IPS-18c (cell line): ENCODE results near the gene ARSG.
"Not testable (repeated sequence)": the region's sequence is repeated elsewhere in the genome, so short reads cannot be mapped to it uniquely, and the experiment has no call there.

Experiments used
- H3K4me3 ChIP-seq: 2 replicates; pipeline ENCODE4 v1.7.0; 2013; ENCODE audit warnings: low read depth, mild to moderate bottlenecking, low read length, moderate library complexity; ENCODE audit not compliant: insufficient read depth
- H3K9me3 ChIP-seq: one replicate; pipeline ENCODE4 v1.6.1; 2013; ENCODE audit warnings: mild to moderate bottlenecking, low read length, moderate library complexity; ENCODE audit not compliant: control insufficient read depth, insufficient read depth

ARSG gene

DNA sequence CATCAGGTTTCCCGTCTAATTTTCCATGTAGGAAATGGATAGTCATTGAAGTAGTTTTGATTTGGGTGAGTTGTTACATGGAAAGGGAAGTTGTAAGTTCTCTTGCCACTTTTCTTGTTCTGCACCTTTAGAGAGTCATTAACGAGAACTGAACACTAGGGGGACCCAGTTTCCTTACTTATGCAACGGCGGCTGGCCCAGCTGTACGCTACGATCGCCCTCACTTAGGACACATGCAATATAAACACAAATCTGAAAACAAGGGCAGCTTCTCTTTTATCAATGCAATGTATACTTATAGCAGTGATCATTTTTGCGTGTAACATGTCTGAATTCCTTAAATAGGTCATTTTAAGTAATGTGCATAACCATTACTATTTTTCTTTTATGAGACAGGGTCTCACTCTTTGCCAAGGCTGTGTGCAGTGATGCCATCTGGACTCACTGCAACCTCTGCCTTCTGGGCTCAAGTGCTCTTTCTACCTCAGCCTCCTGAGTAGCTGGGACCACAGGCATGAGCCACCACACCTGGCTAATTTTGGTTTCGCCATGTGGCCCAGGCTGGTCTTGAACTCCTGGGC, 28.1 kb upstream of the ARSG start:
- H3K9me3 ChIP-seq, H3K4me3 ChIP-seq: not testable (repeated sequence)

DNA sequence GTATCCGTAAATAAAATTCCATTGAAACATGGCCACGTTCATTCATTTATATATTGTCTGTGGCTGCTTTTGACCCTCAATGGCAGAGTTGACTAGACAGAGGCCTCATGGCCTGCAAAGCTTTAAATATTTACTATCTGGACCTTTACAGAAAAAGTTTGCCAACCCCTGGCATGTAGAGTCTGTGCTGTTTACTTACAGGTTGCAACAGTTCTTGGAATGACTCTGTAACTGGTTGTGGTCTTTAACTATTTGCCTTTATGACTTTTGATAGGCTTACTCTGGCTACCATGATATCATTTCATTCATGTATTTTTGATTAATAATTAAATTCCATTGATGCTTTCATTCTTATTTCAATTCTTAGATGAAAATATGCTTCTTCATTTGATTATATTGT, 25.5 kb upstream of the ARSG start:
- H3K9me3 ChIP-seq, H3K4me3 ChIP-seq: not testable (repeated sequence)

DNA sequence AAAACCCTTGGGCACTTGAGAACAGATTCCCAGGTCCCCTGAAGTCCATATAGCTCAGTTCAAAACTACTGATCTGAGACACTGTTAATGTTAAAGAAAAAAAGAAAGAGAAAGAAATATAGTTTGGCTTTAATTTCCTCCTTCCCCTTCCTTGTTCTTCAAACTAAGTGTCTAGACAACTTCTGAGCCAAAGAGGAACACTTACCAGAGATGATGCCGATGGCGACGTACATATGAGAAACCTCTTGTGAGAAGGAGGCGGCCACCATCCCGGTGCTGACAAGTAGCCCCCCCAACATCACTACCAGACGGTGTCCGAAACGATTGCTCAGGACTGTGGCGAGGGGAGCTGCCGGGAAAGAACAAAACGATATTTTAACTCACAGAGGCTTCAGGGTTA, 17.6 kb upstream of the ARSG start:
- no peak overlapping the region for H3K4me3 ChIP-seq
- H3K9me3 ChIP-seq = peaks cover 2% of the 10 kb centered on the region

DNA sequence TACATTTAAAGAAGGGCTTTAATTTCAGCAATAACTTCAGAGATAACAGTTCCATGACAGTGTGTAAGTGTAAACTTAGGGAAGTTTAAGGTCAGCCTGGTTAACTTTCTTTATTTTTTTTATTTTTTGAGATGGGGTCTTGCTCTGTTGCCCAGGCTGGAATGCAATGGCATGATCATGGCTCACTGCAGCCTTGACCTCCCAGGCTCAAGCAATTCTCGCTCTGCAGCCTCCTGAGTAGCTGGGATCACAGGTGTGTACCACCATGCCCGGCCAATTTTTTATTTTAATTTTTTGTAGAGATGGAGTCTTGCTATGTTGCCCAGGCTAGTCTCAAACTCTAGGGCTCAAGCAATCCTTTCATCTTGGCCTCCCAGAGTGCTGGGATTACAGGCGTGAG, 15.0 kb upstream of the ARSG start:
- H3K9me3 ChIP-seq, H3K4me3 ChIP-seq: not testable (repeated sequence)

DNA sequence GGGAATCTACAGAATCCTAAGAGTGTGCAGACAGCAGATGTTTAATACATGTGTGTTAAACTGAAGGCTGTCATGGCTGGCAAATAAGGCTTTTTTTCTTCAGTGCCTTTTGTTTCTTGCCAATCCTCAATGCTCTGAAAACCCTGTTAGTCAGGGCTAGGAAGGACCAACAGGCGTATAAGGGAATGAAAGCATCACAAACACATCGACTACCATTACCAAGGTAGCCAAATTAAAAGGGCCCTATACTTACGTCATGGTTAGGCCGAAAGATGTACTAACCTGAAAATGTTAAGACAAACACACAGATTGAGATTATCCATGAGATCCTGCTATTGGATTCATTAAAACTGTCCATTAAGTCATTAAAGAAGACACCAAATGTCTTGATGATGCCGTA, 13.5 kb upstream of the ARSG start:
- Histone ChIP-seq H3K4me3 (no peak overlapping the region), H3K9me3 (peaks cover 2% of the 10 kb centered on the region)

DNA sequence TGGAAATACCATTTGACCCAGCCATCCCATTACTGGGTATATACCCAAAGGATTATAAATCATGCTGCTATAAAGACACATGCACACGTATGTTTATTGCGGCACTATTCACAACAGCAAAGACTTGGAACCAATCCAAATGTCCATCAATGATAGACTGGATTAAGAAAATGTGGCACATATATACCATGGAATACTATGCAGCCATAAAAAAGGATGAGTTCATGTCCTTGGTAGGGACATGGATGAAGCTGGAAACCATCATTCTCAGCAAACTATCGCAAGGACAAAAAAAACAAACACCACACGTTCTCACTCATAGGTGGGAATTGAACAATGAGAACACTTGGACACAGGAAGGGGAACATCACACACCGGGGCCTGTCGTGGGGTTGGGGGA, 9.3 kb upstream of the ARSG start:
- H3K9me3 ChIP-seq, H3K4me3 ChIP-seq: not testable (repeated sequence)

DNA sequence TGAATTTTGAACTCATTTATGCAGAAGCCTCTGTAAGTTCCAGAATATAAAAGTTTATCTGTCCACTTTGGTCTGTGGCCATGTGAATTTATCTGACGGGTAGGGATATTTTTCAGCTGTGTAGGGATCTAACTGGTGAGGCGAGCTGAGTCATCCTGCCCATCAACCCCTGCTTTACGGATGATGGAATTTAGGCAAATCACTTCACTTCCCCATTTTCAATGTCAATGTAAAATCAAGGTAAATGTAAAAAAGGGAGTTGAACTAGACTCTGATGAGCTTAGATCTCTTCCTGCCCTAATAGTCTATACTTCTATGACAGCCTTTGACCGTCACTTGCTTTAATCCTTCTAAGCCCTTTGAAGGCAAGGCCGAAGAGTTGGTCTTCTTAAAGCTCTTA, 2.9 kb upstream of the ARSG start:
- H3K4me3 ChIP-seq = no peak overlapping the region
- no peaks in the 10 kb centered on the region for H3K9me3 ChIP-seq

DNA sequence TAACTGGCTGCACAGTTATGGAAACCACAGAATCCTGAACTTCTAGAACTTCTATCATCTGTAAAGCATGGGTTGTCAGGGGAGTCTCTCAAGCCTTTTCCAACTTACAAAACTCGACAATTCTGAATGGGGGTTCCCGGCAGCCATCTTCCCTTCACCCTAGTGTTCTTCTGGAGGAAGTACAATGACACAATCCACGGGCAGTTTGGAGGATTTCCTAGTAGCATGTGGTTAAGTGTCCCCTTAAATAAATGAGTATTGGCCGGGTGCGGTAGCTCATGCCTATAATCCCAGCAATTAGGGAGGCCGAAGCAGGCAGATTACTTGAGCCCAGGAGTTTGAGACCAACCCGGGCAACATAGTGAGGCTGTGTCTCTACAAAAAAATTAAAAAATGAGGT, 2.5 kb upstream of the ARSG start:
- no peaks in the 10 kb centered on the region for H3K9me3 ChIP-seq
- no peak overlapping the region for H3K4me3 ChIP-seq

DNA sequence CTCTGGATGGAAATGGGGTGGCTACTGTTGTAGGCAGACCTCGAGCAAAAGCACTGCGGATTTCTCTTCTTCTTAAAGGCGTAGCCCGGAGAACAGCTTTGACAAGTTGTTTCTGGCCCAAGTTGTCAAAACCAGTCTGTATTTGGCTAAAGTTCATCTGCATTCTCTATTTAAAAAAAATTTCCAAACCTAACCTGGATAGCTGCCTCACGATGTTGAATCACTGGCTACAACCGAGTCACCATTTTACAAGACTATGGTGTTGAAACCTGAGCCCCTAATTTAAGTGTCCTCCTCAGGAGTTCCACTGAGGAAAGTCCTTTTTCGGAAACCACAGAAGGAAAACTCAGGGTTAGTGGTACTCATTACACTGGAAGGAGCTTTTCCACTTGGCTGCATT, 1.8 kb upstream of the ARSG start:
- H3K4me3 ChIP-seq = no peak overlapping the region; the same call in 1 of the 2 replicates
- no peaks in the 10 kb centered on the region for H3K9me3 ChIP-seq

DNA sequence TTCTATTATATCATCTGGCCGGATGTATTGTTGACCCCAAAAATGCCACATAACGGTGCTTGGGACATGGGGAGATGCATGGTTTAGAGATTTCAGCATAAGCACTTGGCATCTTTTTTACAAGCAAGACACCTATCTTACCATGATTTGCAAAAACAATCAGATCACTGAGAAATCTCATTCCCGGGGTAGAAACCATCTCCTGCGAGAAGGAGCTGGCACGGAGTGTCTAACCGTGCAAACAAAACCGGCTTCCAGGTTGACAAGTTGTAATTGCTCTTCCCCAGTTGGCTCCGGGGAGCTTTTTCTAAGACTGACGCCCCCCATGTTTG, 1.4 kb upstream of the ARSG start:
- Histone ChIP-seq H3K9me3 (no peaks in the 10 kb centered on the region), H3K4me3 (peak overlapping the region; percentile 81; the same call in 1 of the 2 replicates)

DNA sequence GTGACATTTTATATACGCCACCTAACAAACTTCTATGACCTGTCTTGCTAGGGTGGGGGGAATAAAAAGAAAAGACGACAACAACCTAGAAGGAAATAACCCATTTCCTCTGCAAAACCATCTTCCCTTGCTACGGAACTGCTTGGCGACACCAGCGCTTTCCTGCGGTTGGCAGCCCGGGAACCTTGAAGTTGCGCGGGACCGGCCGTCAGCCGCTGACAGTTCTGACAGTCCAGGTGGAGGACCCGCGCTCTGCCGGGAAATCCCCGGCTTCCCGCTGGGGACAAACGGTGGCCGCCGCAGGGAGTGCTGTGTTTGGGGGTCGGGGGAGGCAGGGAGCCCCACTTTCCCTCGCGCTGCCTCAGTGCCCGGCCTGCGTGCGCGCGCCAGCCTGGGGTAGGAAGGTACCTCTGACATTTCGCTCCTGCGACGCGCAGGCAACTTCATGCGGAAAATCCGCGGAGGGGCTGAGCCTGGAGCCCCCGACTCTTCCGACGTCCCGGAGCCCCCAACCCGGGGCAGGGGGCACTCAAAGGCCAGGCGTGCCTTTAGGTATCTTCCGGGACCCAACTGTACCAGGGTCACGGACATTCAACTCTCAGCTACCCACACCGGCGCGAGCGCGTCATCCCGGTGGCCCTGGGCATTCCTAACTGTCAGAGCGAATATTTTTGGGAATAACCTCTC, 884 bp upstream of the ARSG start:
- H3K9me3 ChIP-seq = no peaks in the 10 kb centered on the region
- H3K4me3 ChIP-seq = peak overlapping the region; percentile 81

DNA sequence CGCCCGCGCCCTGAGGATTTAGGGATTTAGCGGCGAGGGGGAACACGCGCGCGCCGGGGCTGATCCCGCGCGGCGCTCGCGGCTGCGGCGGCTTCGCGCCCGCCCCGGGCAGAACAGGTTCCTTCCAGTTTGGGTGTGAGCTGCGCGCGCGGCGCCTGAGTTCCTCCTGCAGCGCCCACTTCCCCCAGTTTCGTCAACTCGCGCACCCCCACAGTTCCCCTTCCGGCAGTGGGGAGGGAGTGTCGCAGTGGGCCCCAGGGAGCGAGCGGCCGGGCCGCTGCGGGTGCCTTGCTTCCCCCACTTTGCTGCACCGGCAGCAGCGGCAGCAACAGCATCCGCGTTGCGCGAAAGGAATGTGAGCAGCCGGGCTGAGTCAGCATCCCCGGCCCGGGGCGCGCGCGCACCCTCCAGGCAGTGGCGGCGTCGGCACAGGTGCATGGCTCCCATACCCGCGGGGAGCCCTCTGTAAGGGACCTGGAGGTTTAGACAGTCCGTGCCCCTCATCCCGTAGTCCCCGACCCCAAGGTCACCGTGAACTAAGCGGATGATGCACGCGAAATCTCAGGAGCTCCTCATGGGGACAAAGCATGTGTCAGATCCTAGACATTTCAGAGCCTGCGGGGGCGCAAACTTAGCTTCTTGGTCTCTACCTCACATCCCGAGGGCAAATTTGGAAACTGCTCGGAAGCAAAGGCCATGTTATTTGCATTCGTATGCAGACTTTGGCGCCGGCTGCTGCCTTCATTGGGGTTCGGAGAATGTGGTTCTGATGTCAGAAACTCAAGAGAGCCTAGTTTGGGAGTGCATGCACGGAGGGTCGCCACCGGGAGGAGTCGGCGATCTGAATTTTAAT, 767 bp downstream of the ARSG start:
- Histone ChIP-seq H3K4me3 (peak overlapping the region; percentile 81), H3K9me3 (no peaks in the 10 kb centered on the region)

DNA sequence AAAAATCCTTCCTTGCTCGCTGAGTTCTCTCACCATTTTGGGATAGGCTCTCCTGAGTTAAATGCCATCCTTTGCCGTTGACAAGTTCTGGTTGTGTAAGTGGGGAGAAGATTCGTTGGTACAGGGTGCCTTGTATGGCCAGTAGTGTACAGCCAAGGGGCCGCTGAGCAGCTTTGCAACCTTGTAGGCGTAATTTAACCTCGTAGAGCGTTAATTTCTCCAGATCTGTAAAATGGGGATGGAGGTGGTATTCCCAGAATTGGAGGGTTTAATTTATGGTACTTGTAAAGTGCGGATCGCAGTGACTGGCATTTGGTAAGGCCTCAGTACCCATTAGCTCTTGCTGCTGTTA, 1.4 kb downstream of the ARSG start:
- peak overlapping the region; percentile 81 for H3K4me3 ChIP-seq
- H3K9me3 ChIP-seq = no peaks in the 10 kb centered on the region

DNA sequence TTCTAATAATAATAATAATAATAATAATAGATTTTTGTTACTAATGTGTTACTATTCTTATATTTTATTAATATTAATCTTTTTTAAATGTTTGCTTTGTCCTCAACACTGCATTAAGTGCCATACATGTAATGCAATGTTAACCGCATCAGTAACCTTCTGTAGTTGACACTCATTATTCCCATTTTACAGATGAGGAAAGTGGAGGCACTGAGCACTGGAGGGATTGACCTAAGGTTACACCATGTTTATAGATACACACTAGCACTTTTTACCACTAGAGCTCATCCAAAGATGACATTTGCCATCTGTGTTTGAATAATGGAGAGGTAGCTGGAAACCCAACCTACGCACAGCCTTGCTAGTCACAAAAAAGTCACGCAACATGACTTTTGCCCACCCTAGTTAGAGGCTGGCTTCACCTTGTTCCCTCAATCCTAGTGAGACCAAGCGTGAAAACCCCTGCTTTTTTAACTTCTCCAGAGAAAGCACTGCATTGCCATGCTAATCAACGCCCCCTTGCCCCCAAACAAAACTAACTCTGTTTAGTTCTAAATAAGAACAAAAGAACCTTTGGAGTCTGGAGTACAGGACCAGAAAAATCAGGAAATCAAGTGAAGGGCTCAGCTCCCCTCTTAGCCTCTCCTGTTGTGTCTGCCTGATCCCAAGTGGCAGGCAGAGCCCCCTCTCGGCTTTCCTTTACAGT, 2.3 kb downstream of the ARSG start:
- Histone ChIP-seq H3K9me3 (no peaks in the 10 kb centered on the region), H3K4me3 (no peak overlapping the region)

DNA sequence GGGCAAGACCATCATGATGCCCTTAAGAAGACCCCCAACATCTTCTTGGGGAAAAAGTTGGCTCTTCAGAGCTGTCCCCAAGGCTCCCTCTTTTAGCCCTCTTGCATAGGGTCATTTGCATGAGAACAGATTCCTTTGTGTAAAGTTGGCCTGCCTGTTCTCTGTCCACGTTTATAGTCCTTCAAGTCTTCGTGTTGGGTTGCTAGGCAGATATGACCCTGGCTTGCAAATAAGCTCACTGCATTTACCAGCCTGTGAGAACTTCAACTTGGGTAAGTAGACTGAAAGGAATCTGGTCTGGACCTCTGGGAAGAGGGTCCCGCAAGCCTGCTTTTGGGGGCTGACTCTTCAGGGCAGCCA, 2.9 kb downstream of the ARSG start:
- Histone ChIP-seq H3K9me3 (no peaks in the 10 kb centered on the region), H3K4me3 (no peak overlapping the region)

DNA sequence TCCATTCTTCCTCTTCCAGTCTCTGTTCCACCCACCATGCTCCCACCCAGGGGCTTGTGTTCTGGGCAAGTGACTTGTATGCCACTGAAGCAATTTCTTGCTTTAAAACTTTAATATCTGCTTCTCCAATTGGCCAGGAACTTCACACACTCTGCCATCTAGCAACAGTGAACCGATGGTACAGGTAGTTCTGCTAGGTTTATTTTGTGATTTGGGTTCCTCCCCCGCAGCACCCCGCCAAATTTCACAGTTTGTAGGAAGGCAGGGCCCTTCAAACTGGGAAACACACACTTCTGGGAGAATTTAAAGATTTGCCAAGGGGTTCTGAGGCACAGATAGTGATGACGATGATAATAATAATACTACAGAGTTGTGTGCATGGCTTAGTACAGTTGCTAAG, 3.3 kb downstream of the ARSG start:
- H3K9me3 ChIP-seq = no peaks in the 10 kb centered on the region
- no peak overlapping the region for H3K4me3 ChIP-seq

DNA sequence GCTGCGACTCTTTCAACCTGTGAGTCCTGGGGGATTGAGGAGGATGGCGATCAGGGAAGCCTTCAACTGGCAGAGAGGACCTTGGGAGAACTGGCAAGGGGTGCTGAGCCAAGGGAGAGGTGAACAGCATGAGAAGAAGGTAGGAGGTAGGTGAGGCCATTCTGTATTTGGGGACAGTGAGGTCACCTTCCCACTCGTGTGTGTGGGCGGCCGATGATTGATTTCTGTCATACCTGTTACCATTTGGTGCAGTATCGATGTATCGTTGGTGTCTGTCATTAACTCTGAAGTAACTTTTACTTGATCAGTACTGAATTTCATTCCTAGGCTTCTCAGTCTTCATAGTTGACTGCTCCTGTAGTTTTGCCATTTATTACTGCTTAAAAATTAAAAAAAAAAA, 3.8 kb downstream of the ARSG start:
- H3K9me3 ChIP-seq = no peaks in the 10 kb centered on the region
- no peak overlapping the region for H3K4me3 ChIP-seq
